HG02798 (cell line): Measurements from ENCODE around the gene GSTA1.
"Not testable (repeated sequence)": the region's sequence is repeated elsewhere in the genome, so short reads cannot be mapped to it uniquely, and the experiment has no call there.

Experiments
- ATAC-seq: cut with Tn5 transposase; IDR thresholded peaks from one replicate; pipeline ENCODE4 v1.9.1; 2021; ENCODE audit warnings: mild to moderate bottlenecking; ENCODE audit not compliant: unreplicated experiment, poor library complexity

The GSTA1 gene

DNA sequence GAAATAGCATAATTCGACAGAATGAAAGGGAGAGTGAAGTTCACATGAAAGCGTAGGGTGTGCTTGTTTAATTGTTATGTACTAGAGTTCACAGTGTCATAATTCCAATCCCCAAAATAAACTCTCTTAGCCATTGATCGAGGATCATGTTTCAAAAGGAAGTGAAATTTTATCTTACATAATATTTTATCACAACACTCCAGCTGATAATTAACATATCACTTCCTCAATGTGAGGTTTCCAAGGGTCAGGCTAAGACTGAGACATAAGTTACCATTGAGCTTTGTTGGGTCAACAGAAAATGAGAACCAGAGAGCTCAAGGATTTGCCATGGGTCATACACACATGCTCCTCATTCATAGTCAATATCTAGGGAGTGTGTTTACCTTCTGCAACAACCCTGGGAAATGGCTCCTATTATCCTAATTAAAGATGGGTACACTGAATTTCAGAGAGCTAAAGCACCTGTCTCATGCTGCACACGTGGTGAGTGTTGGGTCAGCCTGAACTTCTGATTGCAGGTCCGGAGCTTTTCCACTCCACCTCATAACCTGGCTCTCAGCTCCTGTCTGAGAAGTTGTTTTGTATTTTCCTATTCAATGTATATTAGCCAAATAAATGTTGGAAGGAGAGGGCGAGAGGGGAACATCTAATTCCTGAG, 43.4 kb downstream of the GSTA1 start:
- no peak for ATAC-seq

DNA sequence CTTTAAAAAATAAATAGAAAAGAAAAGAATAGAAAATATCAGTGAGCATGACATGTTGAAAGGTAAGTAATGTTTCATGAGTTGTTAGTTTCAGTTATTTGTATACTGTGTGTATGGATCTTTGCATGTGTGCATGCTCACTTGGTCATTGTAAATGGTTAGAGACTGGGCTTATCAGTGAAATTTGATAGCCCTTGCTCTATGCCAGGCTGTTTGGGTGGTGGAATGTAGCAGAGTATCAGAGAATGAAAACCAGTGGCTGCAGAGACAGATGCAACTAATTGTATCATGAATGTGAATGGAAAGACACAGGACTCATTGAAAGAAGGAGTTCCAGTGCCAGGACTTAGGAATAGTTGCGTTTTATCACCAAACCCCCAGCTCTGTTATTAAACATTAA, 44.5 kb downstream of the GSTA1 start:
- ATAC-seq, result no peak

DNA sequence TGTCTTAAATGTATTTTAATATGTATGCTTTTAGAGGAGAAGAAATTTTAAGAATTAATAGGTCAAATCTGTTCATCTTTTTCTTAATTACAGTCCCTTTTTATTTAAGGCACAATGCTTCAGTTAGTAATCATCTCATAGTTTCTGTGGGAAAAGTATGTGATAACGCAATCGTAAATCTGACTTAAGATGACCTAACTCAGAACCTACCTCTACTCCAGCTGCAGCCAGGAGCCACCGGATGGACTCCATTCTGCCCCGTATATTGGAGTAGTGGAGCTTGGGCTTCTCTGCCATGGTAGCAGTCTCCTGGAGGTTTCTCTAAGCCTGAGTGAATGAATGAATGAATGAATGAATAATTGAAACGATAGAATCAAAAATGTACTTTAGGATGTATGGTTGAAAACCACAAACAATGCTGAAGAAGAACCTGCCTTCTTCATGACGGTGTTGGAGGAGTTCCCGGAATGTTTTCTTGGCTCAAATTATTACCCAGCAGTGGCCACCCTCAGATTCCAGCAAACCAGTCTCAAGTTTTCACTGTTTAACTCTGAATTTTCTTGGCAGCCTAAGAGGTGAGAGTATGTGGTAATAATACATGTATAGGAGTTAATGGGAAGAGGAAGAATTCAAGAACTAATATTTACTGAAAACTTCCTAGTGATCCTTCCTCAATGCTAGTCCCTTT, 45.8 kb downstream of the GSTA1 start:
- ATAC-seq, result not testable (repeated sequence)

DNA sequence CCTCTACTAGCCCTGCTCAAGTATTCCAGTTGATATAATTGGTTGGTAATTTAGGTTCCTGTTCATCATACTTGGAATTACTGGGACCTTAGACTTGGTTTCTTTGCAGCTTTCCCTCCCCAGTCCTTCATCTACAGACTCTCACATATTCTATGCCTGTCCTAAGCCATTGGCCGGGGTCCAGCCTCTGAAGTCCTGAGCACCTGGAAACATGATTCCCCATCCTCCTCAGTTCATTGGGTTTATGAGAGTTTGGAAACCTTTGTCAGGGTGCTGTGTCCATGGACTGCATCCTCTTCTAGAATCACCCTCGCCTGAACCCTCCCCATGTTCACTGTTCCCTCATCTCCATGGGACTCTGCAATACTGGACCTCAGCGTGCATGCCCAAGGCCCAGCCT, 49.2 kb downstream of the GSTA1 start:
- ATAC-seq, result no peak

DNA sequence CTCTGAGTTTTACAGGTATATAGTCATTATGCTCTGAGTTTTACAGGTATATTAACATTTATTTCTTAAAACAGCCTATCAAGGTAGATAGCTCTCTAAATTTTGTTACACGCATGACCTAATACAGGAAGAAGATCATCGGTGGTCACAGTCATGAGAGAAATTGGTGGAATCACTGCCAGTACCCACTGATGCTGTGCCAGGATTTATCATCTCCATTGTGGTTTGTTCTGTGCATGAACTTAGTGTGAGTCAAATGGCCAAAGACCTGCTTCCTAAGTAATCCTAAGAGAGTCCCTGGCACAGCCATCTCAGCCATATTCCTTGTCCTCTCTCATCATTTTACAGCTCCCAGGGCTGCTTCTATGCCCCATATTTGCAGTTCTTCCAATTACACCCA, 50.5 kb downstream of the GSTA1 start:
- not testable (repeated sequence) for ATAC-seq

DNA sequence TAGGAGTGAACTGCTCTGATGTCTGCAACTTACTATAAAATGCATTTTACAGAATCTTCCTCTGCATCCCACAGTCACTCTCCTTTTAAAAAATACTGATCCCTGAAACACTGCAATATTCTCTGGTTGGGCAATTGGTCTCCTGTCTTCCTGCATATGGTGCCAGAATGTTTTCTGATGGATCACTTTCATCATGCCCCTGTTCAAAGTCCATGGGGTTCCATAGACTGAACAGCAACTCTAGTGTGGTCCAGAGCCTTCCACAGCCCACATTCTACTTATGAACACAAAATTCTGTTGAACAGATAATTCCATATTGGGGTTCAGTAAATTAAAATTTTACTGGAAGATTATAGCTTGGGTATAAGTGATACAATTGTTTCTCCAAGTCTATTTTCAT, 51.3 kb downstream of the GSTA1 start:
- ATAC-seq, result no peak

DNA sequence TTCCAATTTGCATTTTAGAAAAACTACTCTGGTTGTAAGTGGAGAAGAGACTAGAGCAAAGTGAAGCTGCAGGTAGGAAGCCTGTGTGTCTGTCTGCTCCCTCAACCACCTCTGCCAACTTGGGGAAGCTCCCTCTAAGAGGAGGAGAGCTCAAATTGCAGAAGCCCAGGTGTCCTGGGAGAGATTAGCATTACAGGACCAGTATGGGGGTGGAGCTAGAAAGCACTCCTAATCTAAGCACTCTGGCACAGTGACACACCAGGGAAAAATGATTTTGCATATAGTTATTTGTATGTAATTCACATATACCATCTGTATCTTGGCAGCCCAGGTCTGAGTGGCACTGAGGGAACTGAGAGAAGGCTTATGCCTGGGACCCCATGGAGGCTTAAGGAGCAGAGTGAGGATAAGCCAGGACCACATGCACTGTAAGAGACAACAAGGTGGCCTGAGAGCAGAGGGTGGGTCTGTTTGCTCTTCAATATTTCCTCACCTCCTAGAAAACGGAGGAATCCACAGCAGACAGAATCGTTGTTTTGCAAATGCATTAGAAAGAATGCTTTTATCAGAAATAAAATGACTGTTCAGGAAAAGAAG, 54.0 kb downstream of the GSTA1 start:
- ATAC-seq, result no peak

DNA sequence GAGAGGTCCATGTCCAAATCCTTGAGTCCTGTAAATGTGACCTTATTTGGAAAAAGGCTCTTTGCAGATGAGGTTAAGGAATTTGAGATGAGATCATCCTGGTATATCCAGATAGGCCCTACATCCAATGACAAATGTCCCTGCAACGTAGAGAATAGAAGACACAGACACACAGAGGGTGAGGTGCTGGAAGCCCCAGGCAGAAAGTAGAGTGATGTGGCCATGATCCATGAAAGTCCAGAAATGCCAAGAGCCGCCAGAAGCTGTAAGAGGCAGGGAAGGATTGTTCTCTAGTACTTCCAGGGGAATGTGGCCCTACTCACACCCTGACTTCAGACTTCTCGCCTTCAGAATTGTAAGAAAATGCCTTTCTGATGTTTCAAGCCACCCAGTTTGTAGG, 56.3 kb downstream of the GSTA1 start:
- ATAC-seq, result not testable (repeated sequence)

DNA sequence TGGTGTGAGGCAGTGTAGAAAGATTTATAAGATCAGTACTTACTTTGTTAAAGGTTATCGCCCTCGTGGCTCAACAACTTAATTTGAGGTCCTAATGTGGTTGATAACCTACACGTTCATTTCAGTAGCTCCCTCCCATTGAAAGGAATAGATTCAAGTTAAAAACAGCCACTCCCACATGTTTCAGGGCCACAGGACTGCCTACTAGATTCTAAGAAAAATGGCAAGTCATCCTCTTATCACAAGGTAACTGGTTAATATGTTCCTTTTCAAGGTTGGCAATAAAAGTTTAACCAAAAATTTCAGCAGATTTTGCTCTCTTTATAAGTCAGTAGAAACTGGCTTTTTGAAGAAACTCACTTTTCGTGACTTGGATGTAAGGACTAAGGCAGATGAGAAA, 57.4 kb downstream of the GSTA1 start:
- ATAC-seq, result no peak

DNA sequence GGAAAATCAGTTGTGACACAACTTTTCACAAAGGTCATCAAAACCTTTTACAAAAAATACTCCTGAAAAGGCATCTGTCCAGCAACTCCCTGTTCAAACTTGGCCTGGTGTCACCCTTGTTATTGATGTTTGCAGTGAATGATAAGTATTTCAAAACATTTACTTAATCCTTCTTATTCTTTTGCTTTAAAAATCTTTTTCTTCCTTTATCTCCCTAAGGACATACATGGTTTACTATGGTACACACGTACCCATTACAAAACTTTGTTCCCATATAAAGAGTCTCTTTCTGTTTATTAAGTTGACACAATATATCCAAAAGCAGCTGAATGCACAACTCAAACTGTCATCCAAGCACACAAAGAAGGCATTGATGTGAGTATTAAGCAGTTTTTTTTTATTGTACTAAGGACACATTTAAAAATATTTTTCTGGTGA, 57.8 kb downstream of the GSTA1 start:
- no peak for ATAC-seq

DNA sequence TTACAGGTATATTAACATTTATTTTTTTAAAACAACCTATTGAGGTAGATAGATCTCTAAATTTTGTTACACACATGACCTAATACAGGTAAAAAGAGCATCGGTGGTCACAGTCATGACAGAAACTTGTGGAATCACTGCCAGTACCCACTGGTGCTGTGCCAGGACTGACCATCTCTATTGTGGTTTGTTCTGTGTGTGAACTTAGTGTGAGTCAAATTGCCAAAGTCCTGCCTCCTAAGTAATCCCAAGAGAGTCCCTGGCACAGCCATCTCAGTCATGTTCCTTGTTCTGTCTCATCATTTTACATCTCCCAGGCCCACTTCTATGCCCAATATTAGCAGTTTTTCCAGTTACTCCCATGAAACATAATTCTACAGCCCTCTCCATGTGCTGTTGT, 61.7 kb downstream of the GSTA1 start:
- no peak for ATAC-seq
